Renal cortex interstitium (tissue), 3 donors: ENCODE measurements around the gene MPV17L. TPM values are rescaled to one million over a fixed set of nuclear protein-coding genes. Genes with fewer than 3 reads are reported as not detected.

Experiments used
- polyA plus RNA-seq, 3 donors: library from polyadenylated mRNA; unstranded; fragments of 120-200 nt; gene quantifications; one replicate each; pipeline ENCODE4 v1.2.1, GENCODE V29; 2013; ENCODE audit not compliant: insufficient read length in 3 of 3

The MPV17L gene
- polyA plus RNA-seq, 3 donors, result 8.0 to 13.1 (median 9.0) TPM

Other genes starting within 250 kb of the MPV17L start
- gene NPIPA5, start 17.5 kb upstream of the MPV17L start, polyA plus RNA-seq, result 10 to 100 TPM in 1 of 3 donors, 1 to 10 TPM in 1, under 1 TPM in 1; 0.48 to 22.0 (median 2.2) TPM
- 10 to 100 TPM; 36.9 to 46.6 (median 42.8) TPM for gene BMERB1, start 38.8 kb downstream of the MPV17L start, polyA plus RNA-seq
- 10 to 100 TPM; 47.0 to 65.2 (median 53.7) TPM for gene MARF1, start 247.4 kb downstream of the MPV17L start, polyA plus RNA-seq